ENCODE measurements around the gene PTPRN2.
"Not testable (repeated sequence)": the region's sequence is repeated elsewhere in the genome, so short reads cannot be mapped to it uniquely, and the experiment has no call there.

PTPRN2 gene

DNA sequence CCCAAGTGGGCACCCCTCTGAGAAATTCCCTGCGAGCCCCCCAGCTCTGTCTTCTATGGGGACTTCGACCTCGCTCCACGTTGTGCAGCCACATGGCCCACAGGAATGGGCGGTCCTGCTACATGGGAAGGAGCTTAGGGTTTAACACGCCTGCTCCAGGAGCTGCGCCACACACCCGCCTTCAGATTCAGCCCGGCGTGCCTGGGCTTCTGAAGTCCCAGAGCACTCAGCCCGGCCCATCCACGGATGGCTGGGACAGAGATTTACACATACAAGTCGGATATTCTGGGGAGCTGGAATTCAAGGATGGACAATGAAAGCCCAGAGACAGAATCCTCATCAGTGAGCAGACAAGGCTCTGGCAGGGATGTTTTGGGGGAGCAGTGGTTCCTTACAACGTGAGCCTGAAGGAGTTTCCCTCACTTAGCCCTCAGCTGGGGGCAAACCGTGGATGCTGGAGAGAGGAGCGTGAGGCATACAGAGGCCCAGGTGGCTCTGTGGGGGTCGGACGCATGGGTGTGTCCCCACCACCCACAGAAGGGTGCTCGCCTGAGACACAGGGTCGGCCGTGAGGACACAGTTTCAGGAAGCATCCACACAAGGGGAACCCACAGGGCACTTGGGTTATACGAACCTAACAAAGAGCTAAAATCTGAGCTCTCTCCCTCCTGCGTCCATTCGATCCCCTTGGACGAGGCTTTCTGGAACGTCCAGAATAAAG is 877.9 kb downstream of the PTPRN2 start:
- no peak for DNase-seq

DNA sequence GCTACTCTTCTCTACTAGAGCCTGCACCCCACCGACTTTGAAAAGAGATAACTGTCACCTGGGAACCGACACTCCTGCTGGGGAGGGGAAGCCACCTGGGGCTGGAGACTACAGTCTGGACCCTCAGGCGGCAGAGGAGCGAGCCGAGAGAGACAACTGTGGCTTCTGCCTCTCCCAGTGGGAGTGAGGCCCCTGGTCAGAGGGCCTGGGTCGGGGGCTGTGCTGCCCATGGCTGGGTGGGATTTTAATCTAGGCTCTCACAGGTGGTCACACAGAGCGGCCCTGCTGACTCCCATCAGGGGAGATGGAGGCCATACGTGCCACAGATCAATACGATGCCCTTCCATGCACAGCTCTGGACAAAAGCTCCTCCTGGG is 878.7 kb downstream of the PTPRN2 start:
- DNase-seq = no peak

DNA sequence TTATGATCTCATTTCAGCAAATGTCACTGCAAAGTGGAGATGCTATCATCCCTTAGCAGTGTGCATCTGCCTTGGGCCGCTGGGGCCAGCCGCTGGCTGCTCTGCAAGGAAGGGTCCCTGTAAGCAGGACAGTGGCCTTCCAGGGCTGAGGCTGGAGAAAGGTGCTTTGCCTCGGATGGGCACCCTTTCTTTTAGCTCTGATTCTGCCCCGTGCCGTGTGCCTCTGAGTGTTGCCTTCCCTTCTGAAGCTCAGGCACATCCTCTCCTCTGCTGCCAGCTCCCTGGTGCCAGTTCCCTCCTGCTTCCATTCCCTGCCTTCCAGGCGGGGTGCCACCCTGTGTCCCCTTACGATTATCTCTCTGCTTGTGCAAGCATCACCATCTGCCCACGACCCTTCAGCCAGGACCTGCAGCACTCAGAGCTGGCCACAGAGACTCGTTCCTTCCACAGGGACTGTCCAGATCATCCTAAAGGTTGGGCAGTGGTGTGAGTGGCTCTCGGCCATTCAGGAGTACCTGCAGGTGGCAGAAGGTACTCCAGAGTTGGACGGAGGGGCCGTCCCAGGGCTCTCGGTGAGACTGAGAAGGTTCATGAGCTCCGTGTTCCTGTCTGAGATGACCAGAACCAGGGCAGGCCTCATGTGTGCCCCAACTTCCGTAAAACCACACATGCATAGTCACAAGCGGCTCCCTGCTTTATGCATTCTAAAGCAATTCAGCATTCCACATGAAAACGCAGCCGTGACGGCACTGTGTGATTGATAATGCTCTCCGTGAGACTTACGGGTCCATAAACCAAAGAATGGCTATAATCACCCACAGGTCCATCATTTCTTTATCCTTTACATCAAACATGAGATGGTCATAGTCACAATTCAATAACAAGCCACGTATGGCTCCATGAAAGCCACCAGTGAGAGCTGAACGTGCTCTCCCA is 879.4 kb downstream of the PTPRN2 start:
- DNase-seq = no peak

DNA sequence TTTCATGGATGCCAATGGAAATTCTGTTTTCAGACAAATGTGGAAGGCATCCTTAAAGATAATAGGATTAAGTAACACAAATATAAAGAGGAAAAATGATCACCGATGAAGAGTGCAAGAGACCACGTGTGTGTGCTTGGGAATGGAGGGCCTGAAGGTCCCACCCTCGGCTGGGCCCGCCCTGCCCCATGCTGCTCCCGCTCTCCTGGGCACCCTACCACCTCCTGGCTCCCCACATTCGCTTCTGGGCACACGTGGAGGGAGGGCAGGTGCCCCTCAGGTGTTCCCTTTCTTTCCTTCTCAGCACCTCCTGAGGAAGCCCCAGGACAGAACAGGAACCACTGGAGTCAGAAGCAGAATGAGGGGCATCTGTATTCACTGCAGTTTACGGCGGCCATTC is 883.3 kb downstream of the PTPRN2 start:
- DNase-seq = no peak

DNA sequence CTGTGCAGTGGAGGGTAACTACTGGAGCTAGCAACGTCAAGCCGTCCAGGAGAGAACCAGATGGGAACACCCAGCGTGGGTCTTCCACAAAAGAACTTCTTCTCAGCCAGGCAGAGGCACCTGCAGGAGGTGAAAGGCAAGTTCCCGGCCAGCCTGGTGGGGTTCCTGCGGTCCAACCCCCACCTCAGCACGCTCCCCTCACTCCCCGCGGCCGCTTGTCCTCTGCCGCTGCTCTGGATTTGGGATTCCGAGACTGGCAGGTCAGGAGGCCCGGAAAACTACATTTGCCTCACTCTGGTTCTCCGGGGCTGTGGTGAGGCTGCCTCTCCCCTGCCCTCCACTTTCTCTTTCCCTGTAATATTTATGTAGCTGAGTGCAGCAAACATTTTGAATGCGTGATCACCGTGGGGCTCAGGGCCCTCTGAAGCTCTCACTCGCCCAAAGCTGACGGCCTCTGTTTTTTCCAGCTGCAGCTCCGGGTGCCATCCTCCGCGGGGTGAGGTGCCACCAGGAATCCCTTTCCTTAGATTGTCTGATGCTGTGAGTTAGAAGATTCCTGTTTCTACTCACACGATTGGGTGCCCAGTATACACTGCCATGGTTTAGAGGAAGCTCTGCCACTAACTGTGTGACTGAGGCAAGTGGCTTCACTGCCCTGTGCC is 884.0 kb downstream of the PTPRN2 start:
- no peak for DNase-seq

DNA sequence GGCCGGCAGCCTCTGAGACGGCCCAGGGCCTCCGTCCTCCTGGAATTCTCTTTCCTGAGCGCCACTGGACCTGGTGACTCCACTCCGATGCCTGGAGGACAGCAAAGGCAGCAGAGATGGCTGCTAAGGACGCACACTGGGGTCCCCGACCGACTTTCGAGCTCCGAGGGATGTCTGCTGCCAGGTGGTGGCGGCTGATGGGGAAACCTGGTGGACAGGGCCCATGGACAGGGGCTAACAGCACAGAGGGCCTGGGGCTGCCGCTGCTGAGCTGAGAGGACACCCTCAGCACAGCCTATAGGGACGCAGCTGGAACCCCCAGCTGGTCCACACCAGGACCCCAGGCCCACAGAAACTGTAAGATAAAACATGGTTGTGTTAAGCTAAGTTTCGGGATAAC is 884.5 kb downstream of the PTPRN2 start:
- no peak for DNase-seq

DNA sequence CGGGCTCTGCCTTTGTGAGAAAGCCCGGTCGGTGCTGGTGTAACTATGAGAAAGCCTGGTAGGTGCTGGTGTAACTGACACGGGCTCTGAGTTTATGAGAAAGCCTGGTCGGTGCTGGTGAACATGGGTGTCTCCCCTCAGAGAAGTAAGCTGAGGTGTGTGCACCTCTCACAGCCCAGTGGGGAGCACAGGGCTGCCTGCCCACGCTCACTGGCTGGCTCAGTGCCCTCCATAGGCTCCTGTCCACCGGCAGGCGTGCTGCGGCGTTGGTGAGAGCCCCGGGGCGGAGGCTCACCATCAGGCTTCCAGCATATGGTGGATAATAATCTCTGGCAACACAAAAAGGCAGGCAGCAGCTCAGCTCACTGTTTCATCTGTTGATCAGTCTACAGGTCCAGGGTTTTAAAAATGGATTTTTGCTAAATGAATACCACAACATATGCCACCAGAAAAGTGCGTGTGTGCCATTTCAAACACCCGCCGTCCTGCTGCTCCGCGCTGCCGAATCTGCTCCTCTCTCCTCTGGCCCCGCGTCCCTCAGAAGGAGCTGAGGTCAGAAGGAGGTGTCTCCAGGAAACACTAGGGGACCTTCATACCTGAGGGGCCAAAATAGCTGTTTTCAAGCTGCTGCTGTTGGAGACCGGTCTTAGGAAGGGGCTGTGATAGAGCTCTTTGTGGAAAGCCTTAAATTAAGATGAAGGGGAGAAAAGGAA is 885.2 kb downstream of the PTPRN2 start:
- DNase-seq = no peak

DNA sequence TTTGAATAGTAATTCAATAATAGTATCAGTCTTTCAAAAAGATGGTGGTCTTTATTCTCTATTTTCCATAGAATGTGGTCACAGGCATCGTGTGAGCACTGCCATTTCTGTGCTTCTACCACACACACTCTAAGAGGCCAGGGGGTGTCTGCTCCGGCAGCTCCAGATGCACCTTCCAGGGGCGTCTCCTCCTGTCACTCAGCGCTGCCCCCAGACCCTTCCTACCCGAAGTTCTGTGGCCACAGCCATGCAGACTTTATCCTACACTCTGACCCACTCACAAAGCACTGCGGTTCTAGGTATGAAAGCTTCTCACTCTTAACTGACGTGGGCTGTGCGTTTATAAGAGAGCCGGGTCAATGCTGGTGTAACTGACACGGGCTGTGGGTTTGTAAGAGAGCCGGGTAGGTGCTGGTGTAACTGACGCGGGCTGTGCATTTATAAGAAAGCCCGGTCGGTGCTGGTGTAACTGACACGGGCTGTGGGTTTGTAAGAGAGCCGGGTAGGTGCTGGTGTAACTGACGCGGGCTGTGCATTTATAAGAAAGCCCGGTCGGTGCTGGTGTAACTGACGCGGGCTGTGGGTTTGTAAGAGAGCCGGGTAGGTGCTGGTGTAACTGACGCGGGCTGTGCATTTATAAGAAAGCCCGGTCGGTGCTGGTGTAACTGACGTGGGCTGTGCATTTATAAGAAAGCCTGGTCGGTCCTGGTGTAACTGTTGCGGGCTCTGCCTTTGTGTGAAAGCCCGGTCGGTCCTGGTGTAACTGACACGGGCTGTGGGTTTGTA is 886.0 kb downstream of the PTPRN2 start:
- not testable (repeated sequence) for DNase-seq

DNA sequence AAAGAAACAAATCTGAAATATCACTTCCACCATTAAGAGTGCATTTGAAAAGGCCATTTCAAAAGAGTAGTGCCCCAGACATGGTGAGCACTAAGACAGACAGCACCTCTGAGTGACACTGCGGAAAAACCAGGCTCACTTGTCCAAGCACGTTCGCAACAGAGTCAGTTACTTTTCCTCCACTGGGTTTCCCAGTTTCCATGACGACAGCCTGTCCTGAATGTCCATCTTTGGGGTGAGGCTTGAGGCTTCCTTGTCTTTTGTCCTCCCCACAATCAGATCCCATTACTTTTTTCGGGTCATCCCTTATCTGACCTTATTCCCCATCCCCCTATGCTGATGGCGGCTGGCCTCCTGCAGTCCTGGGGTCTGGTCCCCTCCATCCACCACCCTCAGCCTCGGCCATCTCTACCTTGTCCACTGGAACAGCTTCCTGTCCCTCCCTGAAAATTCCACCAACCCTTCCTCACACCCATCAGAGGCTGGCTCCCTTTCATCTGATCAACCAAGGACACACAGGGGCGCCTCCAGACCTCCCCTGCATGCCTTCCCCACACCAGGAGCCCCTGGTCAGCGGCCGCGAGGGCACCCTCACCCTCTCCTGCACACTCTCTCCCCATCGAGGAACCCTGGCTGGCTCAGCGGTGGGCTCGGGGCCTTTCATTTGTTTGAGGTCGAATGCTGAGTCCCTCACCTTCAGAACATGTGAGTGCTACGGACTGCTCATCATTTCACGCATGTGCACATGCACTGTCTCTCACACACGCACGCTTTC is 887.2 kb downstream of the PTPRN2 start:
- no peak for DNase-seq

DNA sequence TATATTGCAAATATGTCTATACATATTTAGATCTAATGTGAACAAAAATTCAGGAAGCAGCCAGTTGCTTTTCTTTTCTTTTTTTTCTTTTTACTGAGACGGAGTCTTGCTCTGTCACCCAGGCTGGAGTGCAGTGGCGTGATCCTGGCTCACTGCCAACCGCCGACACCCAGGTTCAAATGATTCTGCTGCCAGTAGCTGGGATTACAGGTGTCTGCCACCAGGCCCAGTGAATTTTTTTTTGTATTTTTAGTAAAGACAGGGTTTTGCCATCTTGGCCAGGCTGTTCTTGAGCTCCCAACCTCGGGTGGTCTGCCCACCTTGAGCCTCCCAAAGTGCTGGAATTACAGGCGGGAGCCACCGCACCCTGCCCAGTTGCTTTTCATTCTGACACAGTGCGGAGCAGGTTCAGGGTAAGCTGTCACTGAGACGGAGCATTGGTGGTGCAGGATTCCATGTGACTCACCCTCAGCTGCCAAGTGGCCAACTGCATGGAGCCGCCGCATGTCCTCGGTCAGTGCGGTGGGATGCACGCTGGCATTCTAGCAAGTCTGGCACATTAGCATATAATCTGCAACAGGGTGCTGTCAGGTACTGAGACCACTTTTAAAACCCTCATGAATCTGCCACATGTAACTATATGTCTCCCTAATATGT is 888.1 kb downstream of the PTPRN2 start:
- DNase-seq = no peak

DNA sequence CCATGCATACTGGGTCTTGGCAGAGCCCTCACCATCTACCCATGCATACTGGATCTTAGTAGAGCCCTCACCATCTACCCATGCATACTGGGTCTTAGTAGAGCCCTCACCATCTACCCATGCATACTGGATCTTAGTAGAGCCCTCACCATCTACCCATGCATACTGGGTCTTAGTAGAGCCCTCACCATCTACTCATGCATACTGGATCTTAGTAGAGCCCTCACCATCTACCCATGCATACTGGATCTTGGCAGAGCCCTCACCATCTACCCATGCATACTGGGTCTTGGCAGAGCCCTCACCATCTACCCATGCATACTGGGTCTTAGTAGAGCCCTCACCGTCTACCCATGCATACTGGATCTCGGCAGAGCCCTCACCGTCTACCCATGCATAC is 890.3 kb downstream of the PTPRN2 start:
- DNase-seq = not testable (repeated sequence)

DNA sequence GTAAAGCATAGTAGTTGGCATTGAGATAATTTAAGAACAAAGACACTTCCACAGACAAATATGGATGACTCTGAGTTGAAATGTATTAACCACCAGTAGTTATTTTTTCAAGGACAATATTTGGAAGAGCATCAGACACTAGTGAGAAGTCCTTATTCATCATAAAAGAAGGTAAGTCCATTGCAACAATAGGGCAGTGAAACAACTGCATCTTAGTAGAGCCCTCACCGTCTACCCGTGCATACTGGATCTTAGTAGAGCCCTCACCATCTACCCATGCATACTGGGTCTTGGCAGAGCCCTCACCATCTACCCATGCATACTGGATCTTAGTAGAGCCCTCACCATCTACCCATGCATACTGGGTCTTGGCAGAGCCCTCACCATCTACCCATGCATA is 892.0 kb downstream of the PTPRN2 start:
- not testable (repeated sequence) for DNase-seq

DNA sequence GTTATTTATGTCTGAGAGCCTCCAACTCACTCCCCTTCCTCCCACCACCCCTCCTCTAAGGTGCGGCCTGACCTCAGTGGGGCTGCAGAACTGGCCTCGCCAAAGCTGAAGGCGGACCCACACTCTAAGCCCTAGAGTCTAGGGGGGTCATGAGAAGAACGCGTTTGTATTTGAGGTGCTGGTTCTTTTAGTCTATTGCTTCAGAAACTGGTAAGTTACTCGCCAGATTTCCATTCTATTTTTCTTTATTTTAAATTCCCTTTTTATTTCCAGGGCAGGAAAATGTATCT is 893.3 kb downstream of the PTPRN2 start:
- DNase-seq = no peak

DNA sequence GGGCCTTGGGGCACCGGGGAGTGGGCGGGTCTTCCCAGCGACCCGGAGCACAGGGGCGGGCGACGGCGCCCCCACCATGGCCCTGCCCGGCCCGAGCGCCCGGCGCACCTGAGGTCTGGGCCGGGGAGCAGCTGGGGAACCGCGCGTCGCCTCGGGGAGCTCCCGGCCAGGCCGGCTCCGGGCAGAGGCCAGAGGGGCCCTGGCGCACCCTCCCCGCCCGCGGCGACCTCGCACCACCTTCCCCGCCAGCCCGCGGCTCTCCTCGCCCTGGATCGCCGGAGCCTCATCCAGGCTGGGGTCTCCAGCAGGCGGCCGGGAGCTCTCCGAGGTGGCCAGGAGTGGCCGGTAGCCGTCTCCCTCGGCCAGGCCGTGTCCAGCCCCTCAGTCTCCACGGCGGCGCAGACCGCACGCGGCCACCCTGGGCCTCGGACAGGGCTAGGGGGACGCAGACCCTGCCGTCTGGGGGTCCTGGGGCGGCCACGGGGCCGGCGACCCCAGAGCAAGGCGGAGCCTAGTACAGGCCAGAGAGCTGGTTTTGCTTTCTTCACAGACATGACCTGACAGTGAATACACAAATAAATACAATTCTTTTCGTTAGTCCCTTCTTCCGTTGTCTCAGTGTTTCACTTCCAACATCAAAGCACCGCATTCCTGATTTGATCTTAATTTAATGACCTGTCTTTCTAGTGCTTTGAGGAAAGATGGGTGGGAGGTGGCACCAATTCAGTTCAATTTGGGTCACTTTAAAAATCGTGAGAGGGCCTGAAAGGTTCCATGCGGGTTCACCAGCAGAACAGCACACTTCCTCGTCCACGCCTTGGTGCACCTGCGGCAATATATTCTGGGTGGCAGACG is 893.9 kb downstream of the PTPRN2 start:
- DNase-seq = no peak

DNA sequence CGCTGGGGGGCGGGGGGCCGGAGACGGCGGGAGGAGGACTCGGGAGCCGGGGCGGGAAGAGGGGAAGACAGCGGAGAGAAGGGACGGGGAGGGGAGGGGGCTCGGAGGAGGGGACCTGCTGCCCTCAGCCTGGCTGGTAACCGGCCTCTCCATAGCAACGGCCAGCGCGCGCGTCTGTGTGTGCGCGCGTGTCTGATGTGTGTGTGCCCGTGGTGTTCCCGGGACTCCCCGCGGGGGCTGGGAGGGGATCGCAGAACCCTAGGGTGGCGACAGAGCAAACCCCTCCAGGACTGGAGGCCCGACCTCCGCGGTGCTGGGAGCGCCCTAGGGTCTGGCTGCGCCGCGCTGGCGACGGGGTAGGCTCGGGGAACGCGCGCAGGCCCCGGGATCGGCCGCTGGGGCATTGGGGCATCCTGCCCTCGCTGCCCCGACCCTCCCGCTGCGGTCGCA is 894.5 kb downstream of the PTPRN2 start:
- DNase-seq = no peak

DNA sequence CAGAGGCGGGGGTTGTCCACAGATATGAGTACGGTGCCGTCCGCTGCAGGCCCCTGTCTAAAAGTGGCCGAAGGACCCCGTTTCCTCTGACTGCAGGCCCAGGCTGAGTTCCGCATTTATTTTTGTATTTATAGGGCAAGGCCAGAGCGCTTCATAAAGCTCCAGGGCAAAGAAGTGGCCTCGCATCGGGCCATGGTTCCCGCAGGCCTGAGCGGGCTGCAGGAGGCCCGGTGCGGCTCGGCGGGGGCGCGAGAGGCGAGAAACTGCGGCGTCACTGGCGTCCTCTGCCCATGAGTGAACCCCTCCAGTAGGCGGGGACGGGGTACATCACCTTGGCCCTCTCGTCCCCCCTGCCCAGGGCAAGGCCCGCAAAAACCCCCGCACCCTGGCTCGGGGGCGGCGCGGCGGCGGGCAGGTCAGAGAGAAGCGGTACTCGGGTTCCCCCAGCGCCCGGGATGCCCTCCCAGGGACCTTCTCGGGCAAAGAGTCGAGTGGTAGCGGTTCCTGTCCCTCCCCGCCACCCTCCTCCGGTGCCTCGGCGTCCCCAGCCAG is 895.1 kb downstream of the PTPRN2 start:
- DNase-seq = no peak

DNA sequence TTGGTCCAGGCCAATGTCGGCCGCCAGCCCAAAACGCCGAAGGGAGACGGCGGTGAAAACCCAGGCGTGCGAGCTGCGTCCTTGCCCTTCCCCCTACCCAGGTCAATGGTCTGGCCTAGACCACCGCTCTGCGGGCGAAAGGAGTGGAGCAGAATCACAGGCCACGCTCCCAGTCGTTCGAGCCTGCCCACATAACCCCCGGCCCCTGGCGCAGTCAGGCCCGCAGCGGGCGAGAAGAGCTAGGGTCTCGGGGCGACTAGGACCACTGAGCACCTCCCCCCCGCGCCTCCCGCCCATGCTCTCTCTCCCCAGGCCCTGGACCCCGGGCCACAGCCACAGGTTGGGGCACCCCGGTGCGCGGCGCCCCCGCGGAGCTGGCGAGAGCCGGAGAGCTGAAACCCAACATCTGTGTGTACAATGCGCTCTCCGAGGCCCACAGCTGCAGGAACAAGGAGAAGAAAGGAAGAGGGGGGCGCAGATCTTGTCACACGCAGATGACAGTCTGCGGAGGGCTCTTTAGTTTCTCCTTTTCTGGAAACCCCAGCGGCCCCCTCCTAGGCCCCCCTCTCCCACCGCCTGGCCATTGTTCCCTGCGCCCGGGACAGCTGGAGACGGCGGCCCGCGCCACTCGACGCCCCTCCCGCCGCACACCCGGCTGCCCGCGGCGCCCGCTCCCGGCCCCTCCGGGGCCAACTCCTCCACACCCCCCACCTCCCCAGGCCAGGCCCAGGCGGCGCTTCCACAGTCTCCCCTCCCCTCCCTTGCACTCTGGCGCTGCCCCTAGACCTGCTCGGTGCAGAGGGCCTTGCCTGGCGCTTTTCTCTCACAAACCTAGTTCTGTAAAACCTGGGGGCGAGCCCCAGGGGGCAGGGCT is 895.8 kb downstream of the PTPRN2 start:
- DNase-seq = no peak

DNA sequence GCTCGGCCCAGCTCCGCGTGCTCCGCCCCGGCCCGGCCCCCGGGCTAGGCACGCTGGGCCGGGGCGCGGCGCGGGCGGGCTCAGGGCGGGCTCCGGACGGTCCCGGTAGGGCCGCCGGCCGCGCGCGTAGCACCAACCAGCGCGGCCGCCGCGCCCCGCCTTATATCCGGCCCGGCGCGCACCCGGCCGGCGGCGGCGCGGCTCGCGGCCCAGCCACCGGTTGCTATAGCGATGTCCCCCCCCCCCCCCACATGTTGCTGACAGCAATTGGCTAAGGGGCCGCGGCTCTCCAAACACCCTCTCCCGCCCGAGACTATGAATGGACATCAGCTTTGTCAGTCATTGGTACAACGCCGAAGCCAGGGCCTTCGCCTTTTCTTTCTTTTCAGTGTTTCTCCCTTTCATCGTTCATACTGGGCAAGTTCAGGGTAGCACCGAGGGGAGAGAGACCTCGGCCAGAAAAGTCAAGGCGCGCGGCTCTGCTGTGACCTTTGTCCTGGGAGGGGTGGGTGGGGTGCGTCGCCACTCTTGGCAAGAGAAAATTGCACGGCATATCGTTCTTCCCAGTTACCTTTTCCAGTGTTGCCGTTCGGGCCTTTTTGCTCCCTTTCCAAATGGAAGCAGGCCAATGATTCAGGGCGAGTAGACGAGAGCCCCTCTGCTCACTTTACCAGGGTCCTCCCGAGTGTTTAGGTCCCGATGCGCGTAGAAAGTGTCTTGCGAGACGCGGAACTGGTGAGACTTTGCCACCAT is 896.6 kb downstream of the PTPRN2 start:
- DNase-seq = peak; percentile 85
